Aorta (tissue), 5 donors: ENCODE results near the gene MNDA. TPM values are rescaled to one million over a fixed set of nuclear protein-coding genes. Genes with fewer than 3 reads are reported as not detected.

Experiments
- ATAC-seq: fragments of 200-7000 bp; cut with Tn5 transposase; one replicate; pipeline ENCODE4 v1.9.1; 2022; ENCODE audit warnings: moderate library complexity; ENCODE audit not compliant: low FRiP score
- DNase-seq, 2 donors: peaks; one replicate each; pipeline ENCODE4 v3.0.0-alpha.2; 2020
- H3K27ac ChIP-seq, 2 donors: one replicate each; pipeline ENCODE4 v1.5.1; 2013; ENCODE audit warnings: low read length in 2 of 2, mild to moderate bottlenecking in 2 of 2, moderate library complexity in 2 of 2, control low read depth in 1 of 2, inconsistent platforms in 1 of 2, low read depth in 1 of 2
- H3K27me3 ChIP-seq, 2 donors: one replicate each; pipeline ENCODE4 v1.6.1; 2013; ENCODE audit warnings: control low read depth in 1 of 2, low read length in 1 of 2, mild to moderate bottlenecking in 1 of 2, moderate library complexity in 1 of 2; ENCODE audit not compliant: insufficient read depth in 2 of 2, control insufficient read depth in 1 of 2
- H3K36me3 ChIP-seq, 2 donors: one replicate each; pipeline ENCODE4 v1.6.1; 2013; ENCODE audit warnings: control low read depth in 1 of 2, low read length in 1 of 2, mild to moderate bottlenecking in 1 of 2; ENCODE audit not compliant: insufficient read depth in 2 of 2, control insufficient read depth in 1 of 2
- H3K4me1 ChIP-seq, 2 donors: one replicate each; pipeline ENCODE4 v1.6.1; 2013; ENCODE audit warnings: low read length in 2 of 2, control low read depth in 1 of 2, mild to moderate bottlenecking in 1 of 2, moderate library complexity in 1 of 2; ENCODE audit not compliant: insufficient read depth in 2 of 2, control insufficient read depth in 1 of 2
- H3K4me3 ChIP-seq, 2 donors: one replicate each; pipeline ENCODE4 v1.5.1; 2013; ENCODE audit warnings: low read length in 2 of 2, control low read depth in 1 of 2, mild to moderate bottlenecking in 1 of 2
- H3K9me3 ChIP-seq: one replicate; pipeline ENCODE4 v1.6.1; 2013; ENCODE audit warnings: mild to moderate bottlenecking, low read length; ENCODE audit not compliant: control insufficient read depth
- WGBS, 2 donors: extraction: QIAGEN DNeasy Blood & Tissue Kit; methylation state at CpG; one replicate each; pipeline ENCODE4 v1.1.7; 2013; 5-methylcytosine and 5-hydroxymethylcytosine counted together
- intact Hi-C, 2 donors: fragments of 100-400 bp; cut with DNase I; formaldehyde crosslinking; loops; one replicate each; pipeline versions ENCODE4 v1.14.2 to v1.15.0; 2022
- polyA plus RNA-seq, 2 donors: library from polyadenylated mRNA; stranded (reverse); fragments of 200-250 nt; gene quantifications; one replicate each; pipeline ENCODE4 v1.2.3, GENCODE V29; 2013
- total RNA-seq, 2 donors: library from RNA; stranded (reverse); fragmentation: NEBNext Ultra II Directional; extraction: Animal tissue kit (Norgen Biotek cat#: 25700); gene quantifications; one replicate each; pipeline ENCODE4 v1.2.1, GENCODE V29; 2021
- donor health status: healthy with polysubstance abuse.
- donor health status: Bipolar disorder and iron deficiency.
- donor health status: DM: no; HTN: no; CAD: no.
- donor health status: DM: no; HTN: no; CAD: no.
- donor health status: DM: yes; HTN: yes; CAD: no.

MNDA gene
- total and polyA plus RNA-seq, 4 donors = 1.8 to 20.3 (median 10.2) TPM

DNA sequence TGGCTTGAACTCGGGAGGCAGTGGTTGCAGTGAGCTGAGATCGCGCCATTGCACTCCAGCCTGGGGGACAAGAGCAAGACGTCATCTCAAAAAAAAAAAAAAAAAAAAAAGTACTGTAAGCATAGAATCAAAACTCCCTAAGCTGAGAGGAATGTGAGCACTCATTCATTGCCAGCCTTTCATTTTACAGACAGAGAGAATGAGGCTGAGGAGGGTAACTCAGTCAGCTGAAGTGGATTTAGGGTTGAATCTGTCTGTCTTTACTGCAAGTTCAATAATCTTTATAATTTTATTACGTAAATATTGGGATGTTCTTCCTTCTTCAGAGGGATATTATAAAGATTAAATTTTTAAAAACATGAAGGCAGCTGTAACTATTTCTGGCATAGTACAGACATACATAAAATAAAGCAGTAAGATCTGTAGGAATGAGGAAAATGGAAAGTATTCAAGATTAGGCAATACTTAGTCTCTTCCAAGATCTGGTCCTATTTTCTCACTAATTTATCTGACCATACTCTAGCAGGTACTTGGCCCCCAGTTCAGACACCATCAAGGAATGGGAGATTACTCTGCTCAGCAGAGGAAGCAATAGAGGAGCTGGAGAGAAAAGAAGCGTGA, 24.1 kb upstream of the MNDA start:
- H3K27me3 ChIP-seq = no peaks in the 10 kb centered on the region
- no peak overlapping the region for H3K4me3 ChIP-seq
- intact Hi-C loops = no loop called here
- ATAC-seq = no peak
- H3K27ac ChIP-seq = no peak overlapping the region
- 40 to 45% methylated on average over 6 of the region's 6 CpGs for WGBS, 2 donors
- no peaks in the 10 kb centered on the region for H3K4me1 ChIP-seq
- no peaks in the 10 kb centered on the region for H3K9me3 ChIP-seq
- DNase-seq = no peak
- no peaks in the 10 kb centered on the region for H3K36me3 ChIP-seq

DNA sequence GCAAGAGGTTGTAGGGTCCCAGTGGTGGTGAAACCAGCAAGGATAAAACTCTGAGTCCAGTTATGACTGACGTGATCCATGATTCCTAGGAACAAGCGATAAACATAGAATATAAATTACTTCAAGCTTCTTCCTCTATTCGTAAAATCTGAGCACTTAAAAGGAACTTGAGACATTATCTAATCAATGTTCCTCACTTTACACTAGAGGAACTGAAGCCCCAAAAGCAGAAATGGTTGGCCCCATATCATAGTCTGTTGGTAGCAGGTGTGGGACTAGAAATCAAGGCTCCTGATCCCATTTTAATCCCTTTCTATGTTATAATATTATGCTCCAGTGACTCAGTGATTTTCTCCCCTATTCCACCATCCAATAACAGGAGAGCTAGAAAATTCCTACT, 21.9 kb upstream of the MNDA start:
- H3K4me1 ChIP-seq = no peaks in the 10 kb centered on the region
- H3K27ac ChIP-seq = no peak overlapping the region
- H3K9me3 ChIP-seq = no peaks in the 10 kb centered on the region
- no peak for DNase-seq
- no peaks in the 10 kb centered on the region for H3K27me3 ChIP-seq
- no peak for ATAC-seq
- no peaks in the 10 kb centered on the region for H3K36me3 ChIP-seq
- intact Hi-C loops = no loop called here
- 86% methylated on average over 3 of the region's 3 CpGs for WGBS, 2 donors
- no peak overlapping the region for H3K4me3 ChIP-seq

DNA sequence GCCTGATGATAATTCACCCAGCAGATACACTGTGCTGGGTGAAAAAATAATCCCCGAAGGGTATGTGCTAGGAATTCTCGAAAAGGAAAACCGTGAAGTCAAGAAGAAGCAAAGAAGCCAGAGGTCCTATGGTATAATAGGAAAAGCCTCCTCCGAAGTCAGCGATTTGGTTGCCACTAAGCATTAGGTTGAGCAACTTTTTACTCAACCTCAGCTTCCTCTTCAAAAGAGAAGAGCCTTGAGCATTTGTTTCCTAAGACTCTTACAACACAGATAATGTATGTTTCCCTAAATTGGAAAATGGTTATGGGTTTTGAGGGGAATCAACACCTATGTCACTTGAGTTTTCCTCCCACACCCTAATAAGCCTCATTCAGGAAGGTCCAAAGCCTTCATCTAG, 21.3 kb upstream of the MNDA start:
- H3K4me1 ChIP-seq = no peaks in the 10 kb centered on the region
- intact Hi-C loops = no loop called here
- DNase-seq (no peak), ATAC-seq (no peak)
- H3K9me3 ChIP-seq = no peaks in the 10 kb centered on the region
- no peak overlapping the region for H3K27ac ChIP-seq
- no peak overlapping the region for H3K4me3 ChIP-seq
- H3K36me3 ChIP-seq = no peaks in the 10 kb centered on the region
- H3K27me3 ChIP-seq = no peaks in the 10 kb centered on the region
- WGBS, 2 donors = 90 to 92% methylated on average over 5 of the region's 5 CpGs

GRCh38 chr1:158810311-158810710, 20.8 kb upstream of the MNDA start:
- Histone ChIP-seq H3K4me1 (no peaks in the 10 kb centered on the region), H3K9me3 (no peaks in the 10 kb centered on the region), H3K27me3 (no peaks in the 10 kb centered on the region), H3K27ac (no peak overlapping the region), H3K4me3 (no peak overlapping the region), H3K36me3 (no peaks in the 10 kb centered on the region)
- DNase-seq (no peak), ATAC-seq (no peak)
- WGBS, 2 donors = 62 to 64% methylated on average over 4 of the region's 4 CpGs
- intact Hi-C loops = no loop called here

- Histone ChIP-seq H3K27me3 (no peaks in the 10 kb centered on the region), H3K36me3 (no peaks in the 10 kb centered on the region), H3K4me3 (no peak overlapping the region), H3K27ac (no peak overlapping the region), H3K4me1 (no peaks in the 10 kb centered on the region), H3K9me3 (no peaks in the 10 kb centered on the region)
- ATAC-seq = no peak
- intact Hi-C loops = no loop called here
- WGBS, 2 donors = 74 to 78% methylated on average over 2 of the region's 2 CpGs
- no peak for DNase-seq
Measured at GRCh38 chr1:158812336-158812735, 18.8 kb upstream of the MNDA start.

- H3K4me3 ChIP-seq = no peak overlapping the region
- no peak overlapping the region for H3K27ac ChIP-seq
- no peaks in the 10 kb centered on the region for H3K27me3 ChIP-seq
- ATAC-seq (no peak), DNase-seq (no peak)
- H3K4me1 ChIP-seq = no peaks in the 10 kb centered on the region
- intact Hi-C loops = no loop called here
- H3K36me3 ChIP-seq = no peaks in the 10 kb centered on the region
- WGBS, 2 donors = 60 to 61% methylated on average over 3 of the region's 3 CpGs
- no peaks in the 10 kb centered on the region for H3K9me3 ChIP-seq
Measured at GRCh38 chr1:158813164-158813563, 18.0 kb upstream of the MNDA start.

DNA sequence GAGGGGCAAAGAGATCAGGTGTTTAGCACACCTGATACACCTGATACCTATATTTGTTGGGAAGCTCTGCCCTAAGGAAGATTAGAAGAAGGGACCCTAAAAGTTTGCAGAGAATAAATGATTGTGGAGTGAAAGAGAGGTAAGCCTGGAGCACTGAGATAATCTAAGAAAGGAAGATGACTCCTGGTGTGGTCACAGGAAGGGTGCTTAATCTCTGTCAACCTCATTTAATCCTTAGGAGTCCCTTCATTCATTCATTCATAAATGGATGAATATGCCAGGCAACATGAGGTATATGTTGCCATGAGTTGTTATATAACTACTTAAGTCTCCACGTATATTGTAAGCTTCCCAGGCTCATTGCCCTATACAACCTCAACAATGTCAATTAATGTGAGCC, 16.2 kb upstream of the MNDA start:
- Histone ChIP-seq H3K27ac (no peak overlapping the region), H3K27me3 (no peaks in the 10 kb centered on the region), H3K4me3 (no peak overlapping the region), H3K9me3 (no peaks in the 10 kb centered on the region), H3K36me3 (no peaks in the 10 kb centered on the region), H3K4me1 (no peaks in the 10 kb centered on the region)
- intact Hi-C loops = no loop called here
- DNase-seq (no peak), ATAC-seq (no peak)
- 0 to 82% methylated on average over 1 of the region's 1 CpG for WGBS, 2 donors

- H3K27ac ChIP-seq = no peak overlapping the region
- H3K4me3 ChIP-seq = no peak overlapping the region
- H3K27me3 ChIP-seq = no peaks in the 10 kb centered on the region
- ATAC-seq = no peak
- H3K36me3 ChIP-seq = no peaks in the 10 kb centered on the region
- no peak for DNase-seq
- H3K4me1 ChIP-seq = no peaks in the 10 kb centered on the region
- no peaks in the 10 kb centered on the region for H3K9me3 ChIP-seq
- intact Hi-C loops = no loop called here
- WGBS, 2 donors = 76 to 92% methylated on average over 1 of the region's 1 CpG
Measured at GRCh38 chr1:158818560-158818959, 12.6 kb upstream of the MNDA start.

GRCh38 chr1:158818975-158819431, 12.1 kb upstream of the MNDA start:
- ATAC-seq = no peak
- no peak overlapping the region for H3K27ac ChIP-seq
- H3K27me3 ChIP-seq = no peaks in the 10 kb centered on the region
- no peaks in the 10 kb centered on the region for H3K4me1 ChIP-seq
- no peaks in the 10 kb centered on the region for H3K36me3 ChIP-seq
- WGBS, 2 donors = 43 to 80% methylated on average over 1 of the region's 1 CpG
- H3K4me3 ChIP-seq = no peak overlapping the region
- intact Hi-C loops = no loop called here
- no peak for DNase-seq
- H3K9me3 ChIP-seq = no peaks in the 10 kb centered on the region
